ENCODE results near the gene CNIH3.

The CNIH3 gene

GRCh38 chr1:224744521-224744920 is 128.4 kb downstream of the CNIH3 start:
- H3K36me3 Mint-ChIP-seq (ENCODE audit: low read depth): no peaks in the 10 kb centered on the region
- H3K9me3 Mint-ChIP-seq: no peaks in the 10 kb centered on the region
- H3K27me3 Mint-ChIP-seq (ENCODE audit: low read depth): no peaks in the 10 kb centered on the region
- H3K4me1 Mint-ChIP-seq: peaks cover 45% of the 10 kb centered on the region
- no peak overlapping the region for H3K4me3 Mint-ChIP-seq
- TF ChIP-seq CTCF (IDR thresholded peaks at IDR 0.05; ENCODE audit: unreplicated experiment in 3 of 3): no peak
- H3K27ac Mint-ChIP-seq: no peak overlapping the region

GRCh38 chr1:224745394-224745793 is 129.3 kb downstream of the CNIH3 start:
- H3K9me3 Mint-ChIP-seq: no peaks in the 10 kb centered on the region
- no peaks in the 10 kb centered on the region for H3K36me3 Mint-ChIP-seq (ENCODE audit: low read depth)
- TF ChIP-seq CTCF (IDR thresholded peaks at IDR 0.05; ENCODE audit: unreplicated experiment in 3 of 3): no peak
- H3K4me1 Mint-ChIP-seq: peaks cover 36% of the 10 kb centered on the region
- H3K4me3 Mint-ChIP-seq: no peak overlapping the region
- peak overlapping the region in 1 of 3 experiments; percentile 41 for H3K27ac Mint-ChIP-seq
- peaks cover 3% of the 10 kb centered on the region for H3K27me3 Mint-ChIP-seq (ENCODE audit: low read depth)

GRCh38 chr1:224745924-224746323 is 129.8 kb downstream of the CNIH3 start:
- no peak for TF ChIP-seq CTCF (IDR thresholded peaks at IDR 0.05; ENCODE audit: unreplicated experiment in 3 of 3)
- Mint-ChIP-seq H3K4me1 (peaks cover 34% of the 10 kb centered on the region), H3K27ac (no peak overlapping the region), H3K27me3 (ENCODE audit: low read depth) (peaks cover 4% of the 10 kb centered on the region), H3K9me3 (no peaks in the 10 kb centered on the region), H3K4me3 (no peak overlapping the region), H3K36me3 (ENCODE audit: low read depth) (no peaks in the 10 kb centered on the region)

- H3K9me3 Mint-ChIP-seq: no peaks in the 10 kb centered on the region
- H3K36me3 Mint-ChIP-seq (ENCODE audit: low read depth): no peaks in the 10 kb centered on the region
- H3K4me3 Mint-ChIP-seq: no peak overlapping the region
- H3K27ac Mint-ChIP-seq: no peak overlapping the region
- peaks cover 4% of the 10 kb centered on the region for H3K27me3 Mint-ChIP-seq (ENCODE audit: low read depth)
- no peak for TF ChIP-seq CTCF (IDR thresholded peaks at IDR 0.05; ENCODE audit: unreplicated experiment in 3 of 3)
- H3K4me1 Mint-ChIP-seq: peaks cover 40% of the 10 kb centered on the region
Measured at GRCh38 chr1:224747578-224747977, 131.5 kb downstream of the CNIH3 start.

GRCh38 chr1:224749916-224750315 is 133.8 kb downstream of the CNIH3 start:
- Mint-ChIP-seq H3K4me3 (no peak overlapping the region), H3K4me1 (peaks cover 28% of the 10 kb centered on the region), H3K36me3 (ENCODE audit: low read depth) (no peaks in the 10 kb centered on the region), H3K27me3 (ENCODE audit: low read depth) (peaks cover 4% of the 10 kb centered on the region), H3K27ac (no peak overlapping the region), H3K9me3 (no peaks in the 10 kb centered on the region)
- TF ChIP-seq CTCF (IDR thresholded peaks at IDR 0.05; ENCODE audit: unreplicated experiment in 3 of 3): no peak

GRCh38 chr1:224751624-224752311 is 135.7 kb downstream of the CNIH3 start:
- Mint-ChIP-seq H3K4me1 (peaks cover 14% of the 10 kb centered on the region), H3K27me3 (ENCODE audit: low read depth) (peaks cover 15% of the 10 kb centered on the region), H3K4me3 (no peak overlapping the region), H3K27ac (no peak overlapping the region), H3K36me3 (ENCODE audit: low read depth) (no peaks in the 10 kb centered on the region), H3K9me3 (no peaks in the 10 kb centered on the region)
- no peak for TF ChIP-seq CTCF (IDR thresholded peaks at IDR 0.05; ENCODE audit: unreplicated experiment in 3 of 3)

Data from nephron (organoid).